HG03469 (cell line): ENCODE data around the gene ZNF716.
"Not testable (repeated sequence)": the region's sequence is repeated elsewhere in the genome, so short reads cannot be mapped to it uniquely, and the experiment has no call there.

Experiments used
- ATAC-seq: cut with Tn5 transposase; IDR thresholded peaks from one replicate; pipeline ENCODE4 v1.9.1; 2021; ENCODE audit warnings: mild to moderate bottlenecking, moderate library complexity, moderate number of reproducible peaks; ENCODE audit not compliant: unreplicated experiment

Gene ZNF716

DNA sequence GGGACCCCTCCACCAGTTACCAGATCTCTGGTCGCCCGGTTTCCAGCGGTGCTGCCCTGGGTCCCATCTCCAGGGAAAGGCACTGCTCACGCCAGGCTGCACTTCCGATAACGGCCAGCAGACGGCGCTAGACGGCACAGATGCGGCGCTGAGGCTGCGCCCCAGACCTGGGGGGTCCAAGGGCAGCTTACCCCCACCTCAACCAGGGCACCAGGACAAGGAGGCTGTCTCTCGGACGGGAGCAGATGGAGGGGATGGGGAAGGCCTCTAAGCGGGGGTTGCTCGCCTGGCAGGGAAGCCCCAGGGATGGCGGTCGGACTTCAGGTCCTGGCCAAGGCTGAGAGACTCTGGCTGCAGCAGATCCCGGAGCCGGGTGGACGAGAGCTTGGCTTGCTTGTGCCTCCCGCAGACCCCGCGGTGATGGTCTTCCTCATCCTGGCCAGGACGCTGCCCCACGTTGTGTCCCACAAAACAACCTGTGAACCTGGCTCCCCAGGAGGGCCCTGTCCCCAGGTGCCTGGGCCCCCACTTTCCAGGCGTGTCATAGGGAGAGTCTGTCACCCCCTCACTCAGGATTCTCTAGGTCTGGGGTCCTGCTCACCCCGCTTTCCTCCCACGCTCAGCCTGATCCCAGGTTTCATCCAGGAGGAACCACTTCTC, 23.9 kb upstream of the ZNF716 start:
- no peak for ATAC-seq

GRCh38 chr7:57426629-57427003, 23.4 kb upstream of the ZNF716 start:
- no peak for ATAC-seq

DNA sequence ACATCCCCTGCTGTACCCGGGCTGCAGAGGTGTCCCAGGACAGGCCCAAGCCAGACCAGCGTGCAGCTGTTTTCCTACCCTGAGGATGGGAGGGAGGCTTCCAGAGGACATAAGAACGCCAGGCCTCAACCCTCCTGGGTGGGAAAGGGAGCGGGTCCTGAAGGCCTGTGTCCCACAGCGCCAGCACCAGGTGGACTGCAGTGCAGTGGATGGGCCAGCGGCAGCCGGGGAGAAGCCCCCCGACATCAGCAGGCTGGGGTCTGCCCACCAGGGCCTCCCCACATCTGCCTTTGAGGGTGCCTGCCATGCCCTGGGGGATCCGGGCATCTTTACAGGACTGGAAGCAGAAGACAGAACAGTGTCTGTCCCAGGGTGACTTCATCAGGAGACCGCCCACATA, 22.8 kb upstream of the ZNF716 start:
- ATAC-seq, result no peak

DNA sequence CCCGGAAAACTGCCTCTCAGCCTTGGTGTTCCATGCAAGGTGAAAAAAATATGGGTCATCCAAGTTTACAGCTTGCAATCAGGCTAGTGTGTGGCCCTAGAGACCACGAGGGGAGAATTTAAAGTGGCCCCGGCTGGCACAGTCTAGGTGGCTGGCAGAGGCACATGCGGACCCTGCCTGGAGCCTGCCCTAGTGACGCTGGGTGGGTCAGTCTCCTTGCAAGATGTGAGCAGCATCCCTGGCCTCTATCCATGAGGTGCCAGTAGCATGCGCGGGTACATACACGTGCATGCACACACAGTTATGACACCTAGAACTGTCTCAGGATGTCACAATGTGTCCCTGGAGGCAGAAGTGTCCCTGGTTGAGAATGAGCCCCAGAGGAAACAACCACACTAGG, 22.4 kb upstream of the ZNF716 start:
- ATAC-seq, result no peak

GRCh38 chr7:57432583-57432982, 17.4 kb upstream of the ZNF716 start:
- ATAC-seq, result no peak

- no peak for ATAC-seq
These were observed 12.4 kb upstream of the ZNF716 start for GRCh38 chr7:57437581-57437980.

DNA sequence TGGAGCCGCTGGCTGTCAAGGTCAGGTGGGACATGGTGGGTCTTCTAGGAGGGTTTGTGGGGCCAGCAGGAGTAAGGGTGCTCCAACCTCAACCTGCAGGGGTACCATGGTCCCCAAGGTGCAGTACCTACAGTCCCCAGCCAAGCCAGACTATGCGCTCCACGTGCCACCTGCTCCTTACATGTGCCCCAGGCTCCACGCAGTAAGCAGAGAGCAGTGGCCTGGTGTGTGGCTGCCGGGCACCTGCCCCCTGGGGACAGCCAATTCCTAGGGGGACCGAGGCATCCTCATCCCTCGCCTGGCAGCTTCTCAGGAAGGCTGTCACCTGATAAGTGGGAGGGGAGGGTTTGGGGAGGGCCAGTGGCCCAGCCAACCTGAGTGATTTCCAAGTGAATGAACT, 11.7 kb upstream of the ZNF716 start:
- no peak for ATAC-seq

DNA sequence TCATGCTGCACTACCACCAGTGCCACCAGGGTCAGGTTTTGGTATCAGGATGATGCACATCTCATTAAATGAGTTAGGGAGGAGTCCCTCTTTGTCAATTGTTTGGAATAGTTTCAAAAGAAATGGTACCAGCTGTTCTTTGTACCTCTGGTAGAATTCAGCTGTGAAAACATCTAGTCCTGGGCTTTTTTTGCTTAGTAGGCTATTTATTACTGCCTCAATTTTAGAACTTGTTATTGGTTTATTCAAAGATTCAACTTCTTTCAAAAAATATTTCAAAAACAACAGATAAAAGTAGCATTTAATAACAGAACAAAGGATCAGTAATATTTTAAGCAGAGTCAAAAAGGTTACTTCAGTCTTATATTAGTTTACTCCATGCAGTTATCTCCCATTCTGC, 6.4 kb upstream of the ZNF716 start:
- no peak for ATAC-seq

GRCh38 chr7:57469186-57469828, 19.3 kb downstream of the ZNF716 start:
- ATAC-seq, result not testable (repeated sequence)

DNA sequence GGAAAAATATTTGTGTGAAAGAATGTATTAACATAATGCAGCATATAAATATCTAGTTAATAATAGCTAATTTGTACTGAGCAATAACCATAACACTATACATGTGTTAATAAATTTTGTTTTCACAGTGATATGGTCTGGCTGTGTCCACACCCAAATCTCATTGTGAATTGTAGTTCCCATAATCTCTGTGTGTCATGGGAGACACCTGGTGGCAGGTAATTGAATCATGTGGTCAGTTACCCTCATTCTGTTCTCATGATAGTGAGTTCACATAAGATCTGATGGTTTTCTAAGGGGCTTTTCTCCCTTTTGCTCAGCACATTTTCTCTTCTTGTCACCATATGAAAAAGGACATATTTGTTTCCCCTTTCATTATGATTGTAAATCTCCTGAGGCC, 30.3 kb downstream of the ZNF716 start:
- ATAC-seq, result not testable (repeated sequence)

DNA sequence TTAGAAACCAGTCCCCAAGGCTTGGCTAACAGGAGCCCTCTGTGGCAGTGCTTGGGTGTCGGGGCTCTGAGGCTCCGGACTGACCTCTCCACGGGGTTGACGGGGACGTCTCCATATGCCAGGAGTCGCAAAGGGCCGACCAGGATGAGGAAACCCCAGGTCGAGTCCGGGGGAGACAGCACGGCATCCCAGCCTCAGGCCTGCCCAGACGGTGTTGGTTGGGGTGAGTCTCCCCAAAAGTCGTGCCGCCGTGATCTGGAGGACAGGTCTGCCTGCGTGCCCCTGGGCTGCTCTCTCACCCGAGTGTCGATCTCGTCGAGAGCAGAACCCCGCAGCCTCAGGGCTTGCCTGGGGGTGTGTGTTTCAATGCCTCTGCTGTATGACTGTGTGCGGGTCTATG, 35.0 kb downstream of the ZNF716 start:
- ATAC-seq, result not testable (repeated sequence)

GRCh38 chr7:57487957-57488356, 38.0 kb downstream of the ZNF716 start:
- no peak for ATAC-seq

- ATAC-seq, result not testable (repeated sequence)
These were observed 45.1 kb downstream of the ZNF716 start for GRCh38 chr7:57495111-57495510.

DNA sequence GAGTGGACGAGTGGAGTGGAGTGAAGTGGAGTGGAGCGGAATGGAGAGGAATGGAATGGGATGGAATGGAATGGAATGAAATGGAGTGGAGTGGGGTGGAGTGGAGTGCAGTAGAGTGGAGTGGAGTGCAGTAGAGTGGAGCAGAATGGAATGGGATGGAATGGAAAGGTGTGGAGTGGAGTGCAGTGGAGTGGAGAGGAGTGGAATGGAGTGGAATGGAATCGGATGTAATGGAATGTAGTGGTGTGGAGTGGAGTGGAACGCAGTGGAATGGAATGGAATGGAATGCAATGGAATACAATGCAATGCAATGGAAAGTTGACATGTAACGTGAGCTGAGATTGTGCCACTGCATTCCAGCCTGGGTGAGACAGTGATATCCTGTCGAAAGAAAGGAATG, 46.4 kb downstream of the ZNF716 start:
- ATAC-seq, result no peak

DNA sequence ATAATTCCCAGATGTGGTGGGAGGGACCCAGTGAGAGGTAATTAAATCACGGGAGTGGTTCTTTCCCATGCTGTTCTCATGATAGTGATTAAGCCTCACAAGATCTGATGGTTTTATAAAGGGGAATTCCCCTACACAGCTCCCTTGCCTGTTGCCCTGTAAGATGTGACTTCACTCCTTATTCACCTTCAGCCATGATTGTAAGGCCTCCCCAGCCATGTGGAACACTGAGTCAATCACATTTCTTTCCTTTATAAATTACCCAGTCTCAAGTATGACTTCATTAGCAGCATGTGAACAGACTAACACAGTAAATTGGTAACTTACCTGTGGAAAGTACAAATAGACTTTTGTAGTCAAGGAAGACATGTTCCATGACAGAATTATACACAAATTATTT, 55.2 kb downstream of the ZNF716 start:
- ATAC-seq, result no peak
